Stimulated activated CD8-positive, alpha-beta memory T cell treated with anti-CD3 and anti-CD28 coated beads, Interleukin-15, amount 100 ng/mL, for 4 hours (primary cell): Measurements from ENCODE around the gene MAU2.
A peak's percentile ranks its signal among the peaks of the same experiment; 100 is the strongest.

Experiments used
- DNase-seq, 2 donors: peaks; one replicate each; pipeline ENCODE4 v3.0.0-alpha.2; 2020; ENCODE audit warnings: low read depth in 2 of 2

The MAU2 gene, protein sequence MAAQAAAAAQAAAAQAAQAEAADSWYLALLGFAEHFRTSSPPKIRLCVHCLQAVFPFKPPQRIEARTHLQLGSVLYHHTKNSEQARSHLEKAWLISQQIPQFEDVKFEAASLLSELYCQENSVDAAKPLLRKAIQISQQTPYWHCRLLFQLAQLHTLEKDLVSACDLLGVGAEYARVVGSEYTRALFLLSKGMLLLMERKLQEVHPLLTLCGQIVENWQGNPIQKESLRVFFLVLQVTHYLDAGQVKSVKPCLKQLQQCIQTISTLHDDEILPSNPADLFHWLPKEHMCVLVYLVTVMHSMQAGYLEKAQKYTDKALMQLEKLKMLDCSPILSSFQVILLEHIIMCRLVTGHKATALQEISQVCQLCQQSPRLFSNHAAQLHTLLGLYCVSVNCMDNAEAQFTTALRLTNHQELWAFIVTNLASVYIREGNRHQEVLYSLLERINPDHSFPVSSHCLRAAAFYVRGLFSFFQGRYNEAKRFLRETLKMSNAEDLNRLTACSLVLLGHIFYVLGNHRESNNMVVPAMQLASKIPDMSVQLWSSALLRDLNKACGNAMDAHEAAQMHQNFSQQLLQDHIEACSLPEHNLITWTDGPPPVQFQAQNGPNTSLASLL

DNA sequence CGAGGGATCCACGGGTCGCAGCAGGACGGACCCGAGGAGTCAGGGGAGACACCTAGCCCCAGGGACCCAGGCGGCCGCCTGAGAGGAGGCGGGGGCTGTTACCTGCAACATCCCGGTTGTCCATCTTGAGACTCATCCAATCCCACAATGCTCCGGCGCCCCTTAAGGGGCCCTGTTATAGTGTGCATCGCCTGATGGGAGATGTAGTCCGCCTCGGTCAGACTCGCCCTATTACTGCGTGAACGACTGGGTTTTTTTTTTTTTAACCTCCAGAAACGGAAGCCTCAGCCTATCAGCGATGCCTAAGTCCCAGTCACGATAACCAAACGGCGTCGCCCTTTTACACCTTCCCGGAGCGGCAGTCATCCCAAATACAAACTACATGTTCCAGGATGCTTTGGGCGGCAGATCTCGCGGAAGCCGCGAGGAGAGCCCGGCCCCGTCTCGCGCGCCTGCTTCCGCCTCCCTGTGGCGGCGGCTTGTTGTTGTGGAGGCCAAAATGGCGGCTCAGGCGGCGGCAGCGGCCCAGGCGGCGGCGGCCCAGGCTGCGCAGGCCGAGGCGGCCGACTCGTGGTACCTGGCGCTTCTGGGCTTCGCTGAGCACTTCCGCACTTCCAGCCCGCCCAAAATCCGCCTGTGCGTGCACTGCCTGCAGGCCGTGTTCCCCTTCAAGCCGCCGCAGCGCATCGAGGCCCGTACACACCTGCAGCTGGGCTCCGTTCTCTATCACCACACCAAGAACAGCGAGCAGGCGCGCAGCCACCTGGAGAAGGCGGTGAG, at the start of gene MAU2, which contains the start of gene SUGP1:
MAU2 (plus strand) TSS at position 469 of the 780 bp plus-strand sequence; CDS start at position 500, 31 bp downstream.
SUGP1 (minus strand) TSS at position 149 of the 780 bp plus-strand sequence; CDS start at position 136, 13 bp downstream.
- peak; percentile 75 to 78 for DNase-seq

DNA sequence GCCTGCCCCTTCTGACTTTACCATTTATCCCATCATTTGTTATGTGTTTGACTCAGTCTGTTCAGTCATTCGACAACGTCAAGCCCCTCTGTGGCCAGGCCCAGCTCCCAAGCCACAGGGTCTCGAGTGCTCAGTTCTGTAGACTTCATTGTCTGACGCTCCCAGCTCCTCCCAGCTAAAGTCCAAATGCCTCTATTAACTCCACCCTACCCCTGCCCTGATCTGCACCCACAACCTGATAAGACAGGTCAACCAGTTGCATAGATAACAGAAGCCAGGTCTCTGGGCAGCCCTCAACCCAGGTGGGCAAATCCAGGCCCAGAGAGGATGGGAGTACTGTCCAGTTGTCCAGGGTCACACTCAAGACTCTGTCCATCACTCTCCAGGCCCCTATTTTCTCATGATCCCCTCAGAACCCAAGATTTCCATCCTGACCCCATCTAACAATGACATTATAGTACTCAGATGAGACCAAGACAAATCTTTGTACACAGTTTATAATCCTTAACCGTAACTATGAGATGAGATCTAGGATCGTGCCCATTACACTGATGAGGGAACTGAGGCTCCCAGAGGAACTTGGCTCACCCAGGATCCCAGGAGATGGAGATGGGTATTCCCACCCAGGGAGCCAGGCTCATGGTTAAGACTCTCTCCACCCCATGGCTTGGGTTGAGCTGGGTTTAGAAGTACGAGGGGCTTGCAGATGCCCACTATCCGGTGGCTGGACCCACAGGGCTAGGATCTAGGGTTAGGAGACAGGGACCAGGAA, 48.6 kb upstream of the MAU2 start:
- no peak for DNase-seq

DNA sequence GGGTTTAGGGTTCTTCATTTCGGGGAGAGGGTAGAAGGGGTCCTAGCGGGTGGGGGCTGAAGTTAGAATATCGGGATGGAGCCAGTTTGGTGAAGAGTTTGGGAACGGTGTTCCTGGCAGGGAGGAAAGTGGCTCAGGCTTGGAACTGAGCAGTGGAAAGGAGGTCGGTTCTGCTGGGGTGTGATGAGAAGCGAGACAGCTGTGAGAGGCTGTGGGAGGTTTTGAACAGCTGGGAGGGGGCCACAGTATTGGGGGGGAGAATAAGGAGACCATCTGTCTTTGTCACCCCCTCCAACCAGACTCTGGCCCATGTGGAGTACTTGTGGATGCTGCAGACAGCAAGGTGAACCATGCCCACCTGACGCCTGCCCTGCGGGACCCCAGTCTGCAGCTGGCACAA, 46.5 kb upstream of the MAU2 start:
- no peak for DNase-seq

DNA sequence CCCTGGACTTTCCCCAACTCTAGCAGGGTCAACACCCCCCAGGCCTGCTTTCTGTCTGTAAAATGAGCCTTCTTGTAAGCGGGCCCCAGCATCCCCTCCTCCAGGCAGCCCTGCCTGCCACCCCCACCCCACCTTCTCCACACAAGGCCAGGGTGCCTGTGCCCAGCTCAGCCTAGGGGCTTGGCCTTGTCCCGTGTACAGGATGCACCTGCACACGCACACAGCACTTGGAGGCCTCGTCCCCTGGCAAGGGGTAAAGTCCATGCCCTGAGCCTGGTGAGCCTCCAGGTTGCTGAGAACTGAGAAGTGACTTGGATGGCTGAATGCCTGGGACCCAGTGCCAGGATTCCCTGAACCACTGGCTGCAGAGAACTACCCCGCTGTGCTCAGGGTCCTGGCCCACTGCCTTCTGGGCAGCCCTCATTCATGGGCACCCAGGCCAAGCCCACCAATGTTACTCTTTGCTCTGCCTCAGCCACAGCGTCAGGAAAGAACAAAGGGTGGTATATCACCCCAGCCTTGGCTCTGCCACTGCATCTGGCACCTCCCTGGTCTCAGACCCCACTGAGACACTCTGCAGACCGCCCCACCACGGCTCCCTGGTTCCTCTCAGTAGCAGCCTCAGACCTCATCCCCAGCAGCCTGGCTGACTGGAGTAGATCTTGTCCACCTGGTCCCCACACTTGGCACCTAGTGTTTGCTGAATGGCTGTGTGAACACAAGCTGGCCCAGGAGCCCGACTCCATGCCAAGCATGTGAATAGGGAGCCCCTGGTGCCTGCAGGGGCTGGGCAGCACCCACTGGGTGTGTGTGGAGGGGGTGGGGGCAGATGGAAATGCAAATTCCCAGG, 45.7 kb upstream of the MAU2 start:
- no peak for DNase-seq

DNA sequence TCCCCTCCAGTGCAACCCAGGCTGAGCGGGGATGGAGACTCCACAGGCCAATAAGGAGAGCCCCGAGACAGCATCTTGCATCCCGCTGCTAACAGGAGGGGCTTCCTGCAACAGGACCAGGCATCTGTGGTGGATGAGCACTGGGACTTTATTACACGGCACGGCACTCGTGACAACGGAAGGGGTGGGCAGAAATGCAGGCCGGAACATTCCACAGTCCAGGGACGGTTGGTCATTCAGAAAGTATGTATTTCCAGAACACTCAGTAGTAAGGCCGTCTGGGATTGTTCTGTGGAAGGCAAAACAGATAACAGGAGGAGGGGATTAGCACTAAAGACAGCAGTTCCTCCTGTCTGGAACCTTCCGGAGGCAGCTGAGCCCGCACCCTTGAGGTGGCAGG, 44.2 kb upstream of the MAU2 start:
- DNase-seq: no peak

DNA sequence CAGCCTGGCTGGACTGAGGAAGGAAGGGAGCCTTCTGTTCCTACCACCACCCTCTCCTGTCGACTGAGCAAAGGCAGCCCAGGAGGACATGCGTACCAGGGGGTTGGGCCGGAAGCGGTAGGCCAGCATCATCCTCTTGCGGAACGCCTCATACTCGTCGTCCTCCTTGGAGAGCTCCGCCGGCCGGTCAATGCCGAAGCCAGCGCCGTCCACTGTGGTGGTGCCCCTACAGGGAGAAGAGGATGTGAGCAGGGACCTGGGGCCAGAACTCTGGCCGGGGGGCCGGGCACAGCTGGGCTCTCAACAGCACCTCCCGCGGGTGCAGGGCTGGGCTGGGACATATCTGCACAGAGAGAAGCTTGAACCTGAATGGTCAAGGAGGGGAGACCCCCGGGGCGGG, 43.8 kb upstream of the MAU2 start:
- no peak for DNase-seq

DNA sequence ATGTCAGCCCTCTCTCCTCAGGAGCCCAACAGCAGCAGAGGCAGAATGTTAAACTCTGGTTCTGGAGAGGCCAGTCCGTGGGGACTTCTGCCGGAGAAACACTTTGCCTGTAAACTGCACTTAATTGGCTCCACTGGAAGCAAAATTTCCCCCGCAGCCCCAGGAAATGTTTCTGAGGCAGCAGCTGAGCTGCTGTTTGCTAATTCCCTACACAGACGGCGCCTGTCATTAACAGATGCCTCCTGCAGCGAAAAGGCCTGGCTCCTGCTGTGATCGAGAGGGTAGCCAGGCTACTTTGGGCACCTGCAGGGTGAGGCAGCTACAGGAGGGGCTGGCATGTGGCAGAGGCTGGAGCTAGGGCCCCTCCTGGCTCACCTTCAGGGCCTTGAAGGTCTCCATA, 42.3 kb upstream of the MAU2 start:
- no peak for DNase-seq

DNA sequence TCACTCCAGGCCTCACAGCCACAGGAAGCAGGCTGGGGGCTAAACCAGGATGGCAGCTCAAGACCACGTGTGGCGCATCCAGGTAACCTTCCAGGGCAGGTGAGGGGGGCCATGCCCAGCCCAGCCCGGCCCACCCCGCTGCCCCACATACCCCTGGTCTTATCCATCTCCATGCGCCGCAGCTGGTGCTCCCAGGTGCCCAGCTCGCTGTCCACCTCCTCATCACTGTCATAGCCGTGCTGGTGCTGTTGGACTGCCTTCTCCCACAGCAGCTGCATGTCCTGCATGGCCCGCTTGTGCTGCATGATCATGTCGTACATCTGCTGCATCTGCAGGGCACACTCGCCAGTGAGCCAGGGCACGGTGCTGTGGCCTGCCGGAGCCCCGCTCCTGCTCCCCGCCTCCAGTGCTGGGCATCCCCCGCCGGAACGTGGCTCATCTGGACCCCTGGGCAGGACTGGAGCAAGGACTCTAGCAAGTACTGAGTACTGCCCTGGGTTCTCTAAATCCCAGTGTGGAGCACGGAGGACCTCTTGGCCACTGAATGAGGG, 41.5 kb upstream of the MAU2 start:
- DNase-seq: no peak

DNA sequence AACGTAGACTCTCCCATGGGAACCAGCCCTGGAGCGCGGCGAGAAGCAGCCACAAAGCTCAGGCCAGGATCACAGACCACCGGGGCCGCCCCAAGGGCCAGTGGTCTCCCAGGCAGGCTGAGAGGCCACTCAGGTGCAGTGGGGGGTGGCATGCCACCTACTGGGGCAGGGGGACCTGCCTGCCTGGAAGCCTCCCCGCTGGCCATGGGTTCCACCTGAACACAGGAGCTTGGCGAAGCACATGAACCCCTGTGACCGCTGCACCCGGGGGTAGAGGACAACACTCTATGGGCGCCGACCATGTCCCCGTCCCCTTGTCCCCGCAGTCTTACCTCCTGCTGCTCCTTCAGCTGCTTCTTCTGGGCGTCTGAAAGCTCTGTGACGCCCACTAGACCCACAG, 40.8 kb upstream of the MAU2 start:
- no peak for DNase-seq

DNA sequence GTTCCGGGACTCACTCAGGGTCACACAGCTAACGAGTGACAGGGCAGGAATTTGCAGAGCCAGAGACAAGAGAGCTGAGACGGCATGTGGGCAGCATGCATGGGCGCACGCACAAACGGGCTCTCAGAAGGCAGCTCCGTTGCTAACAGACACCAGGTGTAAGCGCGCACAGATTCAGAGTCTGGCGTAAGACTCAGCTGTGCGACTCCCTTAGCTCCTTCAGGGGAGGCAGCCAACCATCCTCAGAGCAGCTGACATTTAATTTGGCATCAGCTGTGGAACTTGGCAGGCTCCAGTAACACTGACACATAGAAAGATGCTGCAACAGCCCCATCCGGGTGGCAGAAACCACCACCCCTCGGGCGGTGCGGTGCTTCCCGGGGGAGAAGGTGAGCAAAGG, 40.1 kb upstream of the MAU2 start:
- no peak for DNase-seq

DNA sequence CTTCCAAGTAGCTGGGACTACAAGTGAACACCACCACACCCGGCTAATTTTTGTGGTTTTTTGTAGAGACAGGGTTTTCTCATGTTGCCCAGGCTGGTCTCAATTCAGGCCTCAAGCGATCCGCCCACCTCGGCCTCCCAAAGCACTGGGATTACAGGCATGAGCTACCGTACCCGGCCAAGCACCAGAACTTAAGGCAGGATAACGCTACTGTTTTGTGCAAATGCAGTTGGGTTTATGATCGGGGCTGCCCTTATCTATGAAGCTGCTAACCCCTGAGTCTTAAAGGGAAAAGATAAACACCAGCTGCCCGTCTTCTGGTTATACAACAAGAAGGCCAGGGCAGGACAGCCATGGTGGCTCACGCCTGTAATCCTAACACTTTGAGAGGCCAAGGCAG, 34.9 kb upstream of the MAU2 start:
- no peak for DNase-seq

- DNase-seq: no peak
These were observed 28.0 kb upstream of the MAU2 start for GRCh38 chr19:19292607-19293006.

DNA sequence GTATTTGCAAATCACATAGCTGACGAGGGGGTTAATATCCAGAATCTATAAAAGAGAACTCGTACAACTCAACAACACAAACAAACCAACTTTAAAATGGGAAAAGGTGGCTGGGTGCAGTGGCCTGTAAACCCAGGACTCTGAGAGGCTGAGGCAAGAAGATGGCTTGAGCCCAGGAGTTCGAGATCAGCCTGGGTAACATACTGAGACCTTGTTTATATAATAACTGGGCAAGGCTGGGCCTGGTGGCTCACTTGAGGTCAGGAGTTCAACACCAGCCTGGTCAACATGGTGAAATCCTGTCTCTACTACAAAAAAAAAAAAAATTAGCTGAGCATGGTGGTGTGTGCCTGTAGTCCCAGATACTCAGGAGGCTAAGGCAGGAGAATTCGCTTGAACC, 25.7 kb upstream of the MAU2 start:
- no peak for DNase-seq

- no peak for DNase-seq
These were observed 23.5 kb upstream of the MAU2 start for GRCh38 chr19:19296953-19297689.

DNA sequence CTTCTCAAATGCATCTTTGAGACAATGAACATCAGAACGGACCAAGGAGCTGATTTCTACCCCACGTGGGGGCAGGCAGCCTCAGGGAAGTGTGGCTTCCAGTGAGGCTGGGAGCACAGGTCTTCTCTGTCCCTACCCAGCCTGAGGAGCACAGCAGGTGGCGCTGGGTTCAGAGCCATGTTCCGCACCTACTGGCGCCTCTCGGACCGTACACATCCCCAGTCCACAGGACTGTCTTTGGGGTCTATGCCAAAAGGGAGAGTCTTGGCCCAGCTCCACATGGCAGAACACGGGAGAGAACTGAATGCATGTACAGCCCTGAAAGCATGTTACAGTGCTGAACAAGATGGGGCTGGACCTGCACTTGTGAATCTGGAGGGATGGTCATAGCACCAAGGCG, 22.9 kb upstream of the MAU2 start:
- no peak for DNase-seq

GRCh38 chr19:19300613-19301012, 20.0 kb upstream of the MAU2 start:
- DNase-seq: no peak

DNA sequence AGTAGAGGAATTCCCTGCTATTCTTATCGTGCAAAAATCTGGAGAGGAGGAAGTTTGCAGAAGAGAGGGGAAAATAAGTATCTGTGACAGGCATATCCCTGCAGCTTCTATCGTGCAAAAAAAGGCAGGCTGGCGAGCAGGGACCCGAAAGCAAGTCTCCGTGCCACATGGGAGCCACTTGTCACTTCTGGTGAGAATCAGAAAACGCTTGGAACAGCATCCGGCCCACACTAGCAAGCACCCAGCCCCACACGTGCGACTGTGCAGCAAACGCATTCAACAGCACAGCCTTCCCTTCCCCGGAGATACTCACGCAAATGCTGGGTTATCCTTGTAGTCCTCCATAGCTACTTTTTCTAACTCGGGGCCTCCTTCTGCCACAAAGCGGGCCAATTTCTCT, 17.2 kb upstream of the MAU2 start:
- DNase-seq: no peak

DNA sequence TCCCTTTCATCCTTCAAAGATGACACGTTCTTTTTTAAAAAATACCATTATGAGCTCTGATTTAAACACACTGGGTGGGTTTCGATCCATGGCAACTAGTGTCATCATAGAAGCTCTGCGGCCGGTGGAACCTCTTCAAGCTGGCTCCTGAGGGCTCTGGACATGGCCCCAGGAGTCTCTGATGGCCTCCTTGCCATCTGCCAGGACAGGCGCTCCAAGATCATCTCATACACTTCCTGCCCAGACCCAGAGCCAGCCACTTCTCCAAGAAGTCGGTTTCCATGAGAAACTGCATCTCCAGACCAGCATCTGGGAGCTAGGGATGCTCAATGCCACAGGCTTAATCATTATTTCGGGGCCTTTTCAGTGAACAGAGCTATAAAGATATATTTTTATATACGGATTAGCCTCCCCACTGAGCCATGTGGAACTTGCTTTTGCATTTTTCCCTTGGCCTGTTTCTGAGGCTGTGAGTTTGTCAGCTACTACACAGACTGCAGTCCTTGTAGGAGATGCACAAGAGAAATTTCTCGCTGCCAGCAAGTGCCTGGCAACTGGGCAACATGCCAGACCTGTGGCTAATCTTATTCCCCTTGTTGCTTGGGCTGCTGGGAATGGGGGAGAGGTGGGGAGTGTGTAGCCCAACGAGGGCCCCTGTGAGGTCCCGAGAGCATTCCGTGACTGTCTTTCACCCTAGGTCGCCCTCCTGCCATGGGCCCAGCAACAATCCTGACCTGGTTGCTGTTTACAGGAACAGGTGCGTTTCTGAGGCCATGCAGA, 16.3 kb upstream of the MAU2 start:
- no peak for DNase-seq

DNA sequence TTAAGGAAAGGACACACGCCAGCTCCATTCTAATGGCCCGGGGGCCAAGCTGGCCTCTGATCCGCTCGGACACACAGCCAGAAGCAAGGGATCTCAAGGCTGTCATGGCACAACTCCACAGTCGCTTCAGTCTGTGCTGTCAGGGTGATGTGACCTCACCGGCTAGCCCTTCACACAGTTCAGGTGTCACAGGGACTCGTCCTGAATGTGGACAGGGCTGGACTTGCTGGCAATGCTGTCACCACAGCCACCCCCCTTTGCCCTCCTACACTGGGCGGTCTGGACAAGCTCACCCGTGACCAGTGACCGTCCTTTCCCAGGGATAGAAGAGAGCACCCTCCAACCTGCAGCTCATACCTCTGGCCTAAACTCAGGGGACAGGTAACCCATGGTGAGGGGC, 15.6 kb upstream of the MAU2 start:
- DNase-seq: no peak
